CD14-positive monocyte (primary cell): ENCODE data around the gene POLE. TPM values are rescaled to one million over a fixed set of nuclear protein-coding genes. Genes with fewer than 3 reads are reported as not detected.

Source experiments
- DNase-seq, 3 donors: peaks; one replicate each; pipeline ENCODE4 v3.0.0-alpha.2; 2011 to 2022
- H2AFZ ChIP-seq: 2 replicates; pipeline ENCODE4 v1.6.0; 2012; ENCODE audit warnings: mild to moderate bottlenecking, low read depth, low read length, inconsistent platforms; ENCODE audit not compliant: insufficient read depth, poor library complexity, severe bottlenecking
- H3K27ac ChIP-seq, 2 donors: 1 replicate in 1 of 2; 2 replicates in 1 of 2; pipeline ENCODE4 v1.5.1; 2012 to 2013; ENCODE audit warnings: low read length in 2 of 2, control low read depth in 1 of 2, inconsistent platforms in 1 of 2, low read depth in 1 of 2, mild to moderate bottlenecking in 1 of 2
- H3K27me3 ChIP-seq, 2 donors: one replicate each; pipeline versions ENCODE4 v1.6.0 to v1.6.1; 2011 to 2013; ENCODE audit warnings: low read length in 2 of 2; ENCODE audit not compliant: control insufficient read depth in 2 of 2, insufficient read depth in 2 of 2
- H3K36me3 ChIP-seq, 2 donors: replicated peaks in 1 of 2; 1 replicate in 1 of 2; 2 replicates in 1 of 2; pipeline versions ENCODE4 v1.5.1 to v1.6.1; 2012 to 2013; ENCODE audit warnings: low read length in 2 of 2, control low read depth in 1 of 2, inconsistent platforms in 1 of 2, mild to moderate bottlenecking in 1 of 2; ENCODE audit not compliant: insufficient read depth in 2 of 2, control insufficient read depth in 1 of 2
- H3K4me1 ChIP-seq, 2 donors: 1 replicate in 1 of 2; 2 replicates in 1 of 2; pipeline versions ENCODE4 v1.5.1 to v1.6.1; 2012 to 2013; ENCODE audit warnings: low read length in 2 of 2, control low read depth in 1 of 2, inconsistent platforms in 1 of 2, mild to moderate bottlenecking in 1 of 2, moderate library complexity in 1 of 2; ENCODE audit not compliant: insufficient read depth in 2 of 2, control insufficient read depth in 1 of 2
- H3K4me2 ChIP-seq: replicated peaks from 2 replicates; pipeline ENCODE3; 2012; ENCODE audit warnings: low read length, moderate library complexity, mild to moderate bottlenecking; ENCODE audit not compliant: poor library complexity, severe bottlenecking; ENCODE audit errors: extremely low read depth
- H3K4me3 ChIP-seq, 3 experiments: fragments of 200-600 bp in 1 of 3; sonication (generic) in 1 of 3; replicated peaks in 1 of 3; 1 replicate in 2 of 3; 2 replicates in 1 of 3; pipeline ENCODE4 v1.5.1; 2011 to 2013; ENCODE audit warnings: low read length in 3 of 3, mild to moderate bottlenecking in 3 of 3, control low read depth in 2 of 3, low read depth in 2 of 3, inconsistent platforms in 1 of 3, moderate library complexity in 1 of 3
- H3K79me2 ChIP-seq: 2 replicates; pipeline ENCODE4 v1.6.0; 2012; ENCODE audit warnings: mild to moderate bottlenecking, control low read depth, inconsistent platforms, low read length, moderate library complexity; ENCODE audit not compliant: insufficient read depth
- H3K9ac ChIP-seq: 2 replicates; pipeline ENCODE4 v1.6.0; 2017; ENCODE audit warnings: low read length, mild to moderate bottlenecking; ENCODE audit not compliant: insufficient read depth, poor library complexity, severe bottlenecking
- H3K9me3 ChIP-seq, 2 donors: replicated peaks in 1 of 2; 1 replicate in 1 of 2; 2 replicates in 1 of 2; pipeline versions ENCODE4 v1.5.1 to v1.6.1; 2012 to 2013; ENCODE audit warnings: low read length in 2 of 2, control low read depth in 1 of 2; ENCODE audit not compliant: control insufficient read depth in 1 of 2, insufficient read depth in 1 of 2
- H4K20me1 ChIP-seq: 2 replicates; pipeline ENCODE4 v1.6.0; 2012; ENCODE audit warnings: mild to moderate bottlenecking, low read length, control low read depth, moderate library complexity; ENCODE audit not compliant: insufficient read depth
- H3K27ac Mint-ChIP-seq, 7 donors: one replicate each; pipeline ENCODE4 v1.8.0; 2020; ENCODE audit warnings: mild to moderate bottlenecking in 7 of 7, mixed read lengths in 7 of 7, moderate library complexity in 6 of 7, inconsistent platforms in 2 of 7
- H3K27me3 Mint-ChIP-seq, 3 donors: one replicate each; pipeline ENCODE4 v1.8.0; 2021 to 2022; ENCODE audit warnings: low read depth in 3 of 3, mild to moderate bottlenecking in 3 of 3, mixed read lengths in 3 of 3, moderate library complexity in 3 of 3, inconsistent platforms in 1 of 3
- H3K36me3 Mint-ChIP-seq, 2 donors: one replicate each; pipeline ENCODE4 v1.8.0; 2020; ENCODE audit warnings: mixed read lengths in 2 of 2, inconsistent platforms in 1 of 2, mild to moderate bottlenecking in 1 of 2
- H3K4me1 Mint-ChIP-seq: one replicate; pipeline ENCODE4 v1.8.0; 2020; ENCODE audit warnings: mild to moderate bottlenecking, mixed read lengths
- H3K4me3 Mint-ChIP-seq, 2 donors: one replicate each; pipeline ENCODE4 v1.8.0; 2020; ENCODE audit warnings: mild to moderate bottlenecking in 2 of 2, mixed read lengths in 2 of 2, moderate library complexity in 1 of 2
- H3K9me3 Mint-ChIP-seq, 7 donors: one replicate each; pipeline ENCODE4 v1.8.0; 2020 to 2022; ENCODE audit warnings: mixed read lengths in 7 of 7, mild to moderate bottlenecking in 6 of 7, moderate library complexity in 6 of 7, inconsistent platforms in 2 of 7
- CTCF ChIP-seq: fragments of 200-600 bp; IDR thresholded peaks from one replicate; pipeline ENCODE4 v1.8.0; 2022; ENCODE audit warnings: antibody characterized with exemption, mild to moderate bottlenecking
- WGBS: methylation state at CpG from one replicate; pipeline ENCODE4 v1.1.5; 2013; ENCODE audit warnings: missing lambda C conversion rate; ENCODE audit not compliant: insufficient coverage; 5-methylcytosine and 5-hydroxymethylcytosine counted together
- intact Hi-C, 2 donors: fragments of 100-400 bp; cut with micrococcal nuclease; formaldehyde crosslinking; loops; one replicate each; pipeline versions ENCODE4 v1.15.0 to v1.15.1; 2023
- polyA plus RNA-seq, 3 donors: library from polyadenylated mRNA; depleted of rRNA in 1 of 3; unstranded in 2 of 3; stranded (reverse) in 1 of 3; fragments of 300-500 nt in 2 of 3; fragments of >200 nt in 1 of 3; fragmentation: Illumina TruSeq in 2 of 3; gene quantifications; 1 replicate in 2 of 3; 2 replicates in 1 of 3; pipeline ENCODE4 v1.2.3, GENCODE V29; 2012 to 2021

Gene POLE
- polyA plus RNA-seq, 3 donors = 1.00 to 24.2 (median 2.2) TPM

GRCh38 chr12:132592282-132592970 lies 94.7 kb downstream of the POLE start:
- peaks cover 6% of the 10 kb centered on the region for H3K4me1 Mint-ChIP-seq
- no peak overlapping the region for H3K4me2 ChIP-seq
- peaks cover 0 to 6% of the 10 kb centered on the region in 2 donors for H3K27me3 ChIP-seq
- no peak overlapping the region for H3K4me3 ChIP-seq
- TF ChIP-seq CTCF = no peak
- no peaks in the 10 kb centered on the region for H4K20me1 ChIP-seq
- no peak overlapping the region for H3K9ac ChIP-seq
- H3K9me3 ChIP-seq = no peaks in the 10 kb centered on the region
- H3K9me3 Mint-ChIP-seq = peaks cover 0 to 12% (median 4%) of the 10 kb centered on the region in 7 donors
- peaks cover 0 to 6% of the 10 kb centered on the region in 2 donors for H3K4me1 ChIP-seq
- H3K4me3 Mint-ChIP-seq = no peak overlapping the region
- WGBS = 92% methylated on average over 36 of the region's 38 CpGs
- H3K27me3 Mint-ChIP-seq = peaks cover 15 to 27% (median 17%) of the 10 kb centered on the region in 3 donors
- H3K27ac ChIP-seq = no peak overlapping the region
- H3K36me3 Mint-ChIP-seq = no peaks in the 10 kb centered on the region
- no peak for DNase-seq
- H3K36me3 ChIP-seq = no peaks in the 10 kb centered on the region
- H3K27ac Mint-ChIP-seq = peak overlapping the region in 1 of 7 donors; percentile 46
- H2AFZ ChIP-seq = no peak overlapping the region
- no peaks in the 10 kb centered on the region for H3K79me2 ChIP-seq
- intact Hi-C loops = no loop called here

- 96% methylated on average over 40 of the region's 45 CpGs for WGBS
Measured at GRCh38 chr12:132591107-132591935, 95.8 kb downstream of the POLE start.

More at GRCh38 chr12:132591107-132591935, 95.8 kb downstream of the POLE start:
- Histone ChIP-seq H3K9ac (no peak overlapping the region), H2AFZ (no peak overlapping the region), H3K9me3 (no peaks in the 10 kb centered on the region), H3K4me3 (no peak overlapping the region), H3K27me3 (peaks cover 0 to 4% of the 10 kb centered on the region in 2 donors), H3K4me1 (peaks cover 0 to 5% of the 10 kb centered on the region in 2 donors), H3K79me2 (no peaks in the 10 kb centered on the region), H3K36me3 (no peaks in the 10 kb centered on the region), H4K20me1 (no peaks in the 10 kb centered on the region), H3K27ac (no peak overlapping the region), H3K4me2 (no peak overlapping the region)
- H3K4me3 Mint-ChIP-seq = no peak overlapping the region
- no peak for TF ChIP-seq CTCF
- peak overlapping the region in 1 of 7 donors; percentile 54 for H3K27ac Mint-ChIP-seq
- H3K4me1 Mint-ChIP-seq = peaks cover 4% of the 10 kb centered on the region
- no peak for DNase-seq
- peaks cover 13 to 25% (median 13%) of the 10 kb centered on the region in 3 donors for H3K27me3 Mint-ChIP-seq
- no peaks in the 10 kb centered on the region for H3K36me3 Mint-ChIP-seq
- intact Hi-C loops = no loop called here
- H3K9me3 Mint-ChIP-seq = peaks cover 0 to 11% (median 4%) of the 10 kb centered on the region in 7 donors
